ENCODE data around the gene SCLT1. TPM values are rescaled to one million over a fixed set of nuclear protein-coding genes. Genes with fewer than 3 reads are reported as not detected.

SCLT1 gene
- polyA plus RNA-seq, 3 donors, result 14.8 to 20.1 (median 17.9) TPM

GRCh38 chr4:128940971-128941370 is 152.4 kb downstream of the SCLT1 start:
- no peak overlapping the region for H3K4me3 Mint-ChIP-seq
- Histone ChIP-seq H3K27ac (ENCODE audit: low read depth in 1 of 2, low read length in 2 of 2) (no peak overlapping the region), H3K9me3 (replicated peaks in 1 of 2; ENCODE audit: control insufficient read depth in 1 of 2, insufficient read depth in 1 of 2, low read length in 2 of 2) (peaks cover 0 to 19% of the 10 kb centered on the region in 2 donors), H3K79me2 (ENCODE audit: insufficient read depth, low read length) (no peaks in the 10 kb centered on the region), H3K4me2 (replicated peaks; ENCODE audit: extremely low read depth, low read length, poor library complexity, severe bottlenecking) (no peak overlapping the region), H4K20me1 (ENCODE audit: insufficient read depth, low read length) (no peaks in the 10 kb centered on the region), H3K4me3 (replicated peaks in 1 of 3; ENCODE audit: low read depth in 2 of 3, low read length in 3 of 3) (no peak overlapping the region), H3K36me3 (replicated peaks in 1 of 2; ENCODE audit: control insufficient read depth in 1 of 2, insufficient read depth in 2 of 2, low read length in 2 of 2) (peaks cover 58 to 87% of the 10 kb centered on the region in 2 donors), H3K27me3 (ENCODE audit: control insufficient read depth in 2 of 2, insufficient read depth in 2 of 2, low read length in 2 of 2) (no peaks in the 10 kb centered on the region), H3K9ac (ENCODE audit: insufficient read depth, low read length, poor library complexity, severe bottlenecking) (no peak overlapping the region), H2AFZ (ENCODE audit: insufficient read depth, low read depth, low read length, poor library complexity, severe bottlenecking) (no peak overlapping the region), H3K4me1 (ENCODE audit: control insufficient read depth in 1 of 2, insufficient read depth in 2 of 2, low read length in 2 of 2) (no peaks in the 10 kb centered on the region)
- H3K27me3 Mint-ChIP-seq (ENCODE audit: low read depth in 3 of 3), result no peaks in the 10 kb centered on the region
- TF ChIP-seq, protein P1, sequence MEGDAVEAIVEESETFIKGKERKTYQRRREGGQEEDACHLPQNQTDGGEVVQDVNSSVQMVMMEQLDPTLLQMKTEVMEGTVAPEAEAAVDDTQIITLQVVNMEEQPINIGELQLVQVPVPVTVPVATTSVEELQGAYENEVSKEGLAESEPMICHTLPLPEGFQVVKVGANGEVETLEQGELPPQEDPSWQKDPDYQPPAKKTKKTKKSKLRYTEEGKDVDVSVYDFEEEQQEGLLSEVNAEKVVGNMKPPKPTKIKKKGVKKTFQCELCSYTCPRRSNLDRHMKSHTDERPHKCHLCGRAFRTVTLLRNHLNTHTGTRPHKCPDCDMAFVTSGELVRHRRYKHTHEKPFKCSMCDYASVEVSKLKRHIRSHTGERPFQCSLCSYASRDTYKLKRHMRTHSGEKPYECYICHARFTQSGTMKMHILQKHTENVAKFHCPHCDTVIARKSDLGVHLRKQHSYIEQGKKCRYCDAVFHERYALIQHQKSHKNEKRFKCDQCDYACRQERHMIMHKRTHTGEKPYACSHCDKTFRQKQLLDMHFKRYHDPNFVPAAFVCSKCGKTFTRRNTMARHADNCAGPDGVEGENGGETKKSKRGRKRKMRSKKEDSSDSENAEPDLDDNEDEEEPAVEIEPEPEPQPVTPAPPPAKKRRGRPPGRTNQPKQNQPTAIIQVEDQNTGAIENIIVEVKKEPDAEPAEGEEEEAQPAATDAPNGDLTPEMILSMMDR (IDR thresholded peaks at IDR 0.05), result no peak
- no peak for DNase-seq
- no CpG with 5 or more reads among the region's 2 CpGs for WGBS (ENCODE audit: insufficient coverage)
- H3K9me3 Mint-ChIP-seq, result peaks cover 6 to 25% (median 14%) of the 10 kb centered on the region in 7 donors
- intact Hi-C loops (cut with micrococcal nuclease), result no loop called here
- H3K27ac Mint-ChIP-seq, result no peak overlapping the region
- no peaks in the 10 kb centered on the region for H3K4me1 Mint-ChIP-seq
- H3K36me3 Mint-ChIP-seq, result peaks cover 60 to 65% of the 10 kb centered on the region in 2 donors

DNA sequence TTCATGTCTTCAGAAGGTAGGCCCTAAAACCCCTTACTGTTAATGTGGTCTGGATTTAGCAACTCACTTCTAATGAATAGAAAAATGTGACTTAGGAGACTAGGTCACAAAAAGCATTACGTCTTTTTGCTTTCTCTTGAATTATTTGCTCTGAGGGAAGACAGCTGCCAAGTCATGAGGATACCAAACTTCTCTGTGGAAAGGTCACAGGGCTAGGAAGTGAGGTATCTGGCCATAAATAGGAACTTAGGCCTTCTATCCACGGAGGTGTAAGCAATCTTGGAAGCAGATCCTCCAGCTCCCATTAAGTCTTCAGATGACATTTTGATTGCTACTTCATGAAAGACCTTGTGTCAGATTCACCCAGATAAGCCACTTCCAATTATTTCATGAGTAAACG is 163.3 kb downstream of the SCLT1 start:
- no peaks in the 10 kb centered on the region for H3K79me2 ChIP-seq (ENCODE audit: insufficient read depth, low read length)
- H3K9me3 Mint-ChIP-seq, result peaks cover 0 to 8% (median 3%) of the 10 kb centered on the region in 7 donors
- no peak for DNase-seq
- H3K9ac ChIP-seq (ENCODE audit: insufficient read depth, low read length, poor library complexity, severe bottlenecking), result no peak overlapping the region
- H3K36me3 ChIP-seq (replicated peaks in 1 of 2; ENCODE audit: control insufficient read depth in 1 of 2, insufficient read depth in 2 of 2, low read length in 2 of 2), result peaks cover 13 to 25% of the 10 kb centered on the region in 2 donors
- no peak overlapping the region for H3K4me3 Mint-ChIP-seq
- intact Hi-C loops (cut with micrococcal nuclease), result no loop called here
- peaks cover 25 to 28% of the 10 kb centered on the region in 2 donors for H3K36me3 Mint-ChIP-seq
- TF ChIP-seq, protein P1 (IDR thresholded peaks at IDR 0.05), result no peak
- H3K4me1 Mint-ChIP-seq, result peaks cover 9% of the 10 kb centered on the region
- H3K4me3 ChIP-seq (replicated peaks in 1 of 3; ENCODE audit: low read depth in 2 of 3, low read length in 3 of 3), result no peak overlapping the region
- H3K27ac ChIP-seq (ENCODE audit: low read depth in 1 of 2, low read length in 2 of 2), result no peak overlapping the region
- peaks cover 0 to 8% of the 10 kb centered on the region in 2 donors for H3K4me1 ChIP-seq (ENCODE audit: control insufficient read depth in 1 of 2, insufficient read depth in 2 of 2, low read length in 2 of 2)
- 50% methylated on average over 1 of the region's 3 CpGs for WGBS (ENCODE audit: insufficient coverage)
- H3K27ac Mint-ChIP-seq, result no peak overlapping the region
- no peak overlapping the region for H2AFZ ChIP-seq (ENCODE audit: insufficient read depth, low read depth, low read length, poor library complexity, severe bottlenecking)
- no peaks in the 10 kb centered on the region for H4K20me1 ChIP-seq (ENCODE audit: insufficient read depth, low read length)
- no peaks in the 10 kb centered on the region for H3K9me3 ChIP-seq (replicated peaks in 1 of 2; ENCODE audit: control insufficient read depth in 1 of 2, insufficient read depth in 1 of 2, low read length in 2 of 2)
- H3K4me2 ChIP-seq (replicated peaks; ENCODE audit: extremely low read depth, low read length, poor library complexity, severe bottlenecking), result no peak overlapping the region
- peaks cover 0 to 3% (median 0%) of the 10 kb centered on the region in 3 donors for H3K27me3 Mint-ChIP-seq (ENCODE audit: low read depth in 3 of 3)
- no peaks in the 10 kb centered on the region for H3K27me3 ChIP-seq (ENCODE audit: control insufficient read depth in 2 of 2, insufficient read depth in 2 of 2, low read length in 2 of 2)
